Trophoblast cell (in vitro differentiated cells and primary cell): ENCODE measurements around the gene PDCD2L.

Source experiments
- DNase-seq, 2 donors: peaks; one replicate each; pipeline ENCODE4 v3.0.0-alpha.2; 2016
- H2AFZ ChIP-seq: 2 replicates; pipeline ENCODE4 v1.6.1; 2013; ENCODE audit warnings: low read length, moderate library complexity, mild to moderate bottlenecking; ENCODE audit not compliant: insufficient read depth, poor library complexity
- H2AK5ac ChIP-seq: 2 replicates; pipeline ENCODE4 v1.6.1; 2013; ENCODE audit warnings: mild to moderate bottlenecking, low read length
- H2BK120ac ChIP-seq: 2 replicates; pipeline ENCODE4 v1.6.1; 2013; ENCODE audit warnings: low read length, mild to moderate bottlenecking, moderate library complexity; ENCODE audit not compliant: insufficient read depth, poor library complexity
- H2BK12ac ChIP-seq: 2 replicates; pipeline ENCODE4 v1.6.1; 2013; ENCODE audit warnings: mild to moderate bottlenecking, low read length, moderate library complexity
- H2BK5ac ChIP-seq: 2 replicates; pipeline ENCODE4 v1.6.1; 2013; ENCODE audit warnings: low read length, low read depth, moderate library complexity, mild to moderate bottlenecking; ENCODE audit not compliant: poor library complexity
- H3K14ac ChIP-seq: 2 replicates; pipeline ENCODE4 v1.6.1; 2013; ENCODE audit warnings: mild to moderate bottlenecking, low read length
- H3K18ac ChIP-seq: 2 replicates; pipeline ENCODE4 v1.6.1; 2013; ENCODE audit warnings: mild to moderate bottlenecking, low read length
- H3K23ac ChIP-seq: 2 replicates; pipeline ENCODE4 v1.6.1; 2013; ENCODE audit warnings: low read length
- H3K27ac ChIP-seq: 2 replicates; pipeline ENCODE4 v1.5.1; 2013; ENCODE audit warnings: low read depth, mild to moderate bottlenecking, inconsistent platforms, low read length, moderate library complexity
- H3K27me3 ChIP-seq: 2 replicates; pipeline ENCODE4 v1.6.1; 2013; ENCODE audit warnings: inconsistent platforms, mild to moderate bottlenecking, low read length, moderate library complexity; ENCODE audit not compliant: insufficient read depth
- H3K36me3 ChIP-seq, 2 experiments: 1 replicate in 1 of 2; 2 replicates in 1 of 2; pipeline ENCODE4 v1.6.1; 2013; ENCODE audit warnings: low read length in 2 of 2, mild to moderate bottlenecking in 2 of 2, moderate library complexity in 1 of 2; ENCODE audit not compliant: insufficient read depth in 2 of 2, control insufficient read depth in 1 of 2
- H3K4ac ChIP-seq: 2 replicates; pipeline ENCODE4 v1.6.1; 2013; ENCODE audit warnings: low read depth, mild to moderate bottlenecking, low read length, moderate library complexity
- H3K4me1 ChIP-seq, 2 experiments: 1 replicate in 1 of 2; 2 replicates in 1 of 2; pipeline ENCODE4 v1.6.1; 2013; ENCODE audit warnings: low read length in 2 of 2, mild to moderate bottlenecking in 2 of 2, moderate library complexity in 1 of 2; ENCODE audit not compliant: insufficient read depth in 2 of 2, control insufficient read depth in 1 of 2
- H3K4me2 ChIP-seq: 2 replicates; pipeline ENCODE4 v1.6.1; 2013; ENCODE audit warnings: inconsistent platforms, mild to moderate bottlenecking, low read length, moderate library complexity
- H3K4me3 ChIP-seq: 2 replicates; pipeline ENCODE4 v1.5.1; 2013; ENCODE audit warnings: mild to moderate bottlenecking, low read depth, low read length, inconsistent platforms
- H3K79me1 ChIP-seq: one replicate; pipeline ENCODE4 v1.6.1; 2013; ENCODE audit warnings: low read length
- H3K79me2 ChIP-seq: 2 replicates; pipeline ENCODE4 v1.6.1; 2013; ENCODE audit warnings: low read length, mild to moderate bottlenecking; ENCODE audit not compliant: control insufficient read depth, insufficient read depth, poor library complexity
- H3K9ac ChIP-seq: 2 replicates; pipeline ENCODE4 v1.6.1; 2013; ENCODE audit warnings: mild to moderate bottlenecking, low read length
- H3K9me3 ChIP-seq: 2 replicates; pipeline ENCODE4 v1.6.1; 2013; ENCODE audit warnings: low read depth, mild to moderate bottlenecking, control low read depth, inconsistent platforms, low read length; ENCODE audit not compliant: insufficient read depth
- H4K12ac ChIP-seq: 2 replicates; pipeline ENCODE4 v1.6.1; 2013; ENCODE audit warnings: low read depth, mild to moderate bottlenecking, low read length, moderate library complexity
- H4K8ac ChIP-seq: 2 replicates; pipeline ENCODE4 v1.6.1; 2013; ENCODE audit warnings: low read depth, mild to moderate bottlenecking, low read length, moderate library complexity
- H4K91ac ChIP-seq: one replicate; pipeline ENCODE4 v1.6.1; 2013; ENCODE audit warnings: low read depth, mild to moderate bottlenecking, low read length, moderate library complexity
- WGBS: extraction: QIAGEN DNeasy Blood & Tissue Kit; methylation state at CpG from one replicate; pipeline ENCODE4 v1.1.7; 2013; ENCODE audit warnings: missing lambda C conversion rate; ENCODE audit not compliant: insufficient read length, insufficient coverage; ENCODE audit errors: extremely low coverage; 5-methylcytosine and 5-hydroxymethylcytosine counted together

PDCD2L gene

DNA sequence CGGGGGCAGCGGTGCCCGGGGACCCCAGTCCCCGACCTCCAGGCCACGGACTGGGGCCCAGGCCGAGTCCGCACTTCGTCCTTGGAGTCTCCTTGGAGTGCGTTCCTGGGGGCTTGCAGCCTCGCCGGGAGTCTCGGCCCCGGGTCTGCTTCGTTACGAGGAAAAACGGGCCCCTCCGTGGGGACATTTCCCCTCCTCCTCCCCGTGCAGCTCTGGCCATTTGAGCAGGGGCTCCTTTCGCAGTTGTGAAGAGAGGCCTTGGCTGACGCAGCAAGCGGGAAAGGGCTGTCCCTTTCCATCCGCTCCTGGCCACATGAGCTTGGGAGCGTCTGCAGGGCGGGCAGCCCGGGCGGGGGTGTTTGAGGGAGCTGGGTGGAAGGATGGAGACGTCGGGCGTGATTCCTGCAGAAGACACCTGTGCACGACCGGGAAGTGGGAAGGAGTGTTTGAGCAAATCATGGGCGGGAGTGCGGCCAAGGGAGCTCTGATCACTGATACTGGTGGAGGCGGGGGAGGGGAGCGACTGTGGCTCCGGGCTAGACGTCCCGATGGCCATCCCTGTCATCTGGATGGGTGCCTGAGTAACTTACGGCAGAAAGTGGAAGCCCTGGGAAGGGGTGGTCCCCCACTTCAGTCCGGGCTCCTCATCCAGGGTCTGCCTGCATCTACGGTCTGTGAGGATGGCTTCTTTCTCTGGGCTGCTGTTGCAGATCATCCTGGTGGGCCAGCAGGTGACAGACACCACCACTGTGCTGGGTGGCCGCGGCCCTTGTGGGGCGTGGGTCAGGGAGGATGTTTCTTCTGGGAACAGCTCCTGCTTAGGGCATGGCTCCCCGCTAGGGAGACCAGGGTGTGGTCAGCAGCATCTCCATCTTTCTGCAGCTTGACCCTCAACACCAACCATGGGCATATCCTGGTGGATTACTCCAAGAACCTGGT lies 38.5 kb upstream of the PDCD2L start:
- Histone ChIP-seq H3K79me2 (peaks cover 8% of the 10 kb centered on the region), H3K36me3 (peaks cover 19% of the 10 kb centered on the region in 2 experiments), H2BK12ac (no peak overlapping the region), H3K4me1 (peaks cover 10 to 11% of the 10 kb centered on the region in 2 experiments), H3K27me3 (no peaks in the 10 kb centered on the region), H3K9ac (peak overlapping the region; percentile 60), H4K8ac (peak overlapping the region; percentile 55), H2BK5ac (no peak overlapping the region), H4K12ac (peak overlapping the region; percentile 10), H3K9me3 (no peaks in the 10 kb centered on the region), H3K4me2 (peak overlapping the region; percentile 94), H3K14ac (peak overlapping the region; percentile 69), H3K79me1 (peaks cover 3% of the 10 kb centered on the region), H3K27ac (no peak overlapping the region), H2AFZ (peak overlapping the region; percentile 72), H3K18ac (peak overlapping the region; percentile 69), H3K4me3 (peak overlapping the region; percentile 86), H3K23ac (no peak overlapping the region), H3K4ac (peak overlapping the region; percentile 82), H2AK5ac (no peak overlapping the region), H2BK120ac (peak overlapping the region; percentile 74), H4K91ac (peak overlapping the region; percentile 60)
- DNase-seq = peak in 1 of 2 donors; percentile 26
- WGBS = no CpG with 5 or more reads among the region's 45 CpGs

DNA sequence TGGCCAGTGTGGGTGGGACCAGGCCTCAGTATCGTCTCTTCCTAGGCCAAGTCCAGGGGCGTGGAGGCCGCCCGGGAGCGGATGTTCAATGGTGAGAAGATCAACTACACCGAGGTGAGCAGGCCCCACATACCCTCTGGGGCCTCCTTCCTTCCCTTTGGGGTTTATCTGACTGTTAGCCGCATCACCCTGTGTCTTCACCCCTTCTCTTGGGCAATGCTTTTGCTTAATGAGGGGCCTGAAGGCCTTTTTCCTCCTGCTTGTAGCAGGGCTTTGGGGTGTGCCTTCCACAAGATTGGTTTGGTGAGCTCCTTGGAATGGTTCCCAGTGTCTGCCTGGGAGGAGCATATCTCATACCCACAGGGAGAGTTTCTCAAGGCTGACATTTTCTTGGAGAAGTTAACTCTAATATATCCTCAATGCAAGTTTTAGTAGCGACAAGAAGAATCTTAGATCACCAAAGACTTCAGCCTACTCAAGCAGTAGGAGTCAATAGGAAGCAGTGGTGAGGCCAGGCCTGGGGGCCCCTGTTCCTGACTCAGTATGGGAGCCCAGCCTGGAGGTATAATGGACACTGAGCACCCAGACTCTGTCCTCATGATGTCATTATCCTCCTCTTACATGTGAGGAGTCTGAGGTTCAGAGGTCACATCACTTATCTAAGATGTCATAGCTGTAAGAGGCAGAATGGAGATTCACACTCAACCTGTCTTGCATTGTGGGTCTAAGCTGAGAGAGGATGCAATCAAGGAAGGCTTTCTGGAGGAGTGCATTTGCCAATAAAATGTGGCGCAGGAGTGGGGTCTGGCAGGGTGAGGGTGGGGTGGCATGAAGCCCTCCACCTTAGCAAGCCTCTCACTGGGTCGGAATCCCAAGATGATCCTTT lies 37.2 kb upstream of the PDCD2L start:
- Histone ChIP-seq H3K4me1 (peaks cover 10 to 11% of the 10 kb centered on the region in 2 experiments), H3K27ac (no peak overlapping the region), H3K23ac (no peak overlapping the region), H2AK5ac (no peak overlapping the region), H2BK5ac (no peak overlapping the region), H3K14ac (no peak overlapping the region), H3K36me3 (peaks cover 21 to 22% of the 10 kb centered on the region in 2 experiments), H4K8ac (no peak overlapping the region), H2AFZ (no peak overlapping the region), H3K4me2 (no peak overlapping the region), H3K18ac (no peak overlapping the region), H3K4ac (no peak overlapping the region), H3K9ac (no peak overlapping the region), H3K27me3 (no peaks in the 10 kb centered on the region), H3K79me2 (peaks cover 8% of the 10 kb centered on the region), H3K4me3 (no peak overlapping the region), H3K79me1 (peaks cover 3% of the 10 kb centered on the region), H2BK120ac (no peak overlapping the region), H2BK12ac (no peak overlapping the region), H4K12ac (no peak overlapping the region), H4K91ac (no peak overlapping the region), H3K9me3 (no peaks in the 10 kb centered on the region)
- no peak for DNase-seq
- no CpG with 5 or more reads among the region's 10 CpGs for WGBS

DNA sequence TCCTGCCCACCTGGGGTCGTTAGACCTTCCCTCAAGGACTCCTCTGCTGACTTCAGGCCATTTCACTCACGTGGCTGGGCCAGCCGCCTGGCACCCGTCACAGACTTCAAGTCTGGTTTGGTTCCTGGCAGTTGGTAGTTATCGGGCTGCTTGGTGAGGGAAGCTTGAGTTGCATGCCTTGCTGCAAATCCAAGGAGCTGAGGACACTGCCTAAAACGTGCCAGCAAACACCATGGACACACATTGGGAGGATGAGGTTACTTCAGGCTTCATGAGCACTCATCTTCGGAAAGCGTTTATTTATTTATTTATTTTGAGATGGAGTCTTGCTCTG lies 36.6 kb upstream of the PDCD2L start:
- Histone ChIP-seq H3K79me1 (peaks cover 3% of the 10 kb centered on the region), H3K27ac (no peak overlapping the region), H2BK12ac (no peak overlapping the region), H3K4me2 (no peak overlapping the region), H3K79me2 (peaks cover 8% of the 10 kb centered on the region), H3K4me1 (peaks cover 10 to 11% of the 10 kb centered on the region in 2 experiments), H3K27me3 (no peaks in the 10 kb centered on the region), H3K9ac (no peak overlapping the region), H4K91ac (no peak overlapping the region), H3K23ac (no peak overlapping the region), H3K14ac (no peak overlapping the region), H2AK5ac (no peak overlapping the region), H4K12ac (no peak overlapping the region), H3K4ac (no peak overlapping the region), H3K4me3 (no peak overlapping the region), H2AFZ (no peak overlapping the region), H4K8ac (no peak overlapping the region), H3K36me3 (peaks cover 21 to 22% of the 10 kb centered on the region in 2 experiments), H2BK5ac (no peak overlapping the region), H3K9me3 (no peaks in the 10 kb centered on the region), H2BK120ac (no peak overlapping the region), H3K18ac (no peak overlapping the region)
- no CpG with 5 or more reads among the region's 8 CpGs for WGBS
- DNase-seq = no peak

DNA sequence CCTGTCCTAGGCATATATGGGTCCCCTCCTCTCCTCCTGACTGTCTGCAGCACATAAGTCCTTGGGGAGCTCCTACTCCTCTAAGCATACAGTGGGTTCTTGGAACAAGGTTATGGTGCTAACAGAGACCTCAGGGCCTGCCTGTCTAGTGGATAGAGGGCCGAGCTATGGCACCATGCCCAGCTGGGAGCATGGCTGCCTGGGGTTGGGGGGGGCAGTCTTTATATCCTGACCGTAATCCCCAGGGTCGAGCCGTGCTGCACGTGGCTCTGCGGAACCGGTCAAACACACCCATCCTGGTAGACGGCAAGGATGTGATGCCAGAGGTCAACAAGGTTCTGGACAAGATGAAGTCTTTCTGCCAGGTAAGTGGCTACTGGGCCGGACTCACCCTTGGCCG lies 35.9 kb upstream of the PDCD2L start:
- no peak overlapping the region for H4K91ac ChIP-seq
- no peaks in the 10 kb centered on the region for H3K9me3 ChIP-seq
- H3K14ac ChIP-seq = no peak overlapping the region
- H2AK5ac ChIP-seq = no peak overlapping the region
- no peak overlapping the region for H3K4me2 ChIP-seq
- no CpG with 5 or more reads among the region's 10 CpGs for WGBS
- peaks cover 21 to 22% of the 10 kb centered on the region in 2 experiments for H3K36me3 ChIP-seq
- no peak overlapping the region for H2BK120ac ChIP-seq
- H3K9ac ChIP-seq = no peak overlapping the region
- H3K4me3 ChIP-seq = no peak overlapping the region
- peaks cover 3% of the 10 kb centered on the region for H3K79me1 ChIP-seq
- no peak overlapping the region for H3K27ac ChIP-seq
- no peak overlapping the region for H3K18ac ChIP-seq
- no peak overlapping the region for H4K8ac ChIP-seq
- H2BK12ac ChIP-seq = no peak overlapping the region
- peaks cover 8% of the 10 kb centered on the region for H3K79me2 ChIP-seq
- DNase-seq = no peak
- no peaks in the 10 kb centered on the region for H3K27me3 ChIP-seq
- H4K12ac ChIP-seq = no peak overlapping the region
- no peak overlapping the region for H3K23ac ChIP-seq
- H3K4ac ChIP-seq = no peak overlapping the region
- peaks cover 10 to 11% of the 10 kb centered on the region in 2 experiments for H3K4me1 ChIP-seq
- H2AFZ ChIP-seq = no peak overlapping the region
- no peak overlapping the region for H2BK5ac ChIP-seq
